ENCODE data around the gene CALML5. TPM values are rescaled to one million over a fixed set of nuclear protein-coding genes. Genes with fewer than 3 reads are reported as not detected.

CALML5 gene
- total RNA-seq, 1 experiment from 2014 or later = not detected

DNA sequence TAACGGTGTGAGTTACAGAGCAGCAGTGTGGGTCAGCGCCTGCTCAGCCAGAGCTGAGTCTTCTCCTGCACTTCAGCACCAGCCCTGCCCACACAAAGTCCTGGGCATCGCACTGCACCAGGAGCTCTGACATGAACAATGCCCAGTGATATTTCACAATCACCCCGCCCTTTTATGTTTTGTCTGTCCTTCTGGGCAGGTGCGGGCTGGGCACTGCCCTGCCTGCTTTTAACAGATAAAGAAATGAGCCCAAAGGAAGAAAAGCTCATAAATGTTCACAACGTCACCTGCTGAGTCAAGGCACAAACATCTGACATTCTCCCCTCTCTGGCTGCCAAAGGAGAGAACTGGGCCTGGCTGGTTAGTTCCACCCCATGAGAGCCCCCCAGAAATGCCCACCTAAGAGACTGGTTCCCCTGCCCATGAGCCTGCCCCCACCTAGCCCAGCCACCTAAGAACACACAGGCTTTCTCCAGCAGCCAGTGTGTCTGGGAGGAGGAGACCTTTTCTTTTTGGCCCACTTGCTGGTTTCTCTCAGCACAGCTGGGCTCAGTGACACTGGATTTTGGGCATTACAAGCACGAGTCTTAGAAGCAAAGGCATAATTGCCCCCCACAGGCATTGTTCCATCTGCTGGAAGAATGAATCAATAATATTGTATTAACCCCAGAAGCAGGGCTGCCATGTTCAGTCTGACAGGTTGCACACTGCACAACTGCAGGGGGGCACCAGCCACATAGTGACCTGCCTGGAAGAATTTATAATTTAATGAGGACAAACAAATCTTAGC is 47.7 kb upstream of the CALML5 start (continued):
- TF ChIP-seq EZH2 (IDR thresholded peaks at IDR 0.05) (no peak), SRF (IDR thresholded peaks at IDR 0.05; ENCODE audit: low read depth) (no peak), YY1 (IDR thresholded peaks at IDR 0.05; ENCODE audit: extremely low read depth, insufficient replicate concordance, low read depth, low read length) (peak; percentile 20), RAD21 (IDR thresholded peaks at IDR 0.05; ENCODE audit: low read depth) (0 out of 2 replicates have a peak, but pooled peaks have one; percentile 37)

- no peak overlapping the region for H3K4me3 ChIP-seq (replicated peaks in 1 of 2; ENCODE audit: low read depth in 1 of 2, low read length in 2 of 2)
- no peaks in the 10 kb centered on the region for H3K9me2 ChIP-seq (ENCODE audit: insufficient read depth)
- BruUV-seq (replicated peaks) = no TSS peak
- H4K20me1 ChIP-seq (ENCODE audit: insufficient read depth) = no peaks in the 10 kb centered on the region
- no peak for DNase-seq (ENCODE audit: low read depth, low spot score)
- no peak overlapping the region for H2AFZ ChIP-seq (ENCODE audit: low read depth, low read length, poor library complexity, severe bottlenecking)
- RAD21 ChIA-PET (ENCODE audit: low non-redundant PET in 1 of 2, low total read pairs in 2 of 2, uncharacterized antibody in 2 of 2, unreplicated experiment in 2 of 2) = no interaction called here
- CTCF ChIA-PET = no interaction called here
- peak overlapping the region; percentile 67 for H3K27ac ChIP-seq (ENCODE audit: low read depth, low read length)
- H3K36me3 ChIP-seq (ENCODE audit: control insufficient read depth in 1 of 2, insufficient read depth in 2 of 2, low read length in 2 of 2) = no peaks in the 10 kb centered on the region
- no peak; the same call in 1 of the 2 replicates for TF ChIP-seq MAX (IDR thresholded peaks at IDR 0.05)
- H3K27me3 ChIP-seq (ENCODE audit: insufficient read depth, low read length) = no peaks in the 10 kb centered on the region
- H3K9me3 ChIP-seq (ENCODE audit: control insufficient read depth in 1 of 2, insufficient read depth in 1 of 2, low read depth in 1 of 2, low read length in 2 of 2) = peaks cover 5 to 6% of the 10 kb centered on the region in 2 experiments; a peak in 2 of 4 replicates
- no peaks in the 10 kb centered on the region for H3K79me2 ChIP-seq (ENCODE audit: insufficient read depth, low read length)
- H3K4me2 ChIP-seq (ENCODE audit: low read length) = peak overlapping the region; percentile 82
- POLR2A ChIA-PET = interaction anchor here (1.0 to 1.2 kb wide), 2 partner anchors 16 to 37 kb away, joined by 3 read pairs; no protein-coding TSS in a partner anchor
- peaks cover 41 to 60% of the 10 kb centered on the region in 2 experiments for H3K4me1 ChIP-seq (ENCODE audit: control insufficient read depth in 1 of 2, insufficient read depth in 2 of 2, low read length in 2 of 2)
- intact Hi-C loops (cut with micrococcal nuclease) = loop anchor here (5.0 kb wide), 1 partner anchor 99 kb away; no protein-coding TSS in a partner anchor
- peak overlapping the region; percentile 58 for H3K9ac ChIP-seq (ENCODE audit: low read length)
- no peak for ATAC-seq
These were observed 46.7 kb upstream of the CALML5 start for GRCh38 chr10:5545778-5546710.

All from HCT116 (cell line).